Heart left ventricle (tissue), 13 donors: ENCODE results near the gene CAPRIN1.

Experiments used
- CTCF ChIP-seq, 12 donors: fragments of 200-600 bp; sonication (generic) in 4 of 12; IDR thresholded peaks; one replicate each; pipeline versions ENCODE4 v1.5.0 to v1.8.0; 2018 to 2022; ENCODE audit warnings: antibody characterized with exemption in 12 of 12, mild to moderate bottlenecking in 5 of 12
- POLR2A ChIP-seq, 2 donors: fragments of 450-650 bp; IDR thresholded peaks; one replicate each; pipeline ENCODE4 v1.6.1; 2017; ENCODE audit warnings: antibody characterized with exemption in 2 of 2, mild to moderate bottlenecking in 2 of 2, moderate library complexity in 2 of 2
- donor health status: ischemic (EF 13 %, LVEDD 7.1; RV severe dilation, severe dysfunction).
- donor health status: DM: no; HTN: yes; CAD: no.
- donor health status: DM: no; HTN: no; CAD: no.
- donor health status: ischemic (EF 25% LVEDD 6.9; RV normal size, moderate dysfunction).
- donor health status: ischemic (EF 25% LVEDD 5.7; RV mildly dilated, moderate dysfunction).
- donor health status: ischemic (EF 35%, LVEDD 5.7; RV mildly dilated, moderate dysfunction).
- donor health status: nonischemic (EF 11% LVEDD 7.7; RV severe dilation, severe dysfunction).
- donor health status: DM: yes; HTN: yes; CAD: no.
- donor health status: PGD.
- donor health status: ischemic (EF 29% LVEDD 5.4; RV normal size, mild dysfunction).
- donor health status: nonischemic (EF 23%, LVEDD 6.1; RV moderate dilation, normal function).

GRCh38 chr11:34034053-34034452 is 17.5 kb upstream of the CAPRIN1 start:
- TF ChIP-seq CTCF (IDR thresholded peaks at IDR 0.05) (no peak), POLR2A (IDR thresholded peaks at IDR 0.05) (no peak)
